Right lung (tissue), 5 donors: ENCODE measurements around the gene PMM2. TPM values are rescaled to one million over a fixed set of nuclear protein-coding genes. Genes with fewer than 3 reads are reported as not detected.
"Not testable (repeated sequence)": the region's sequence is repeated elsewhere in the genome, so short reads cannot be mapped to it uniquely, and the experiment has no call there.

ENCODE experiments used
- DNase-seq, 2 donors: peaks; one replicate each; pipeline ENCODE4 v3.0.0-alpha.2; 2013
- polyA plus RNA-seq, 5 donors: library from polyadenylated mRNA; unstranded; fragments of 120-200 nt; gene quantifications; one replicate each; pipeline versions ENCODE4 v1.2.1 to v1.2.3, GENCODE V29; 2013; ENCODE audit warnings: inconsistent platforms in 1 of 5, low replicate concordance in 1 of 5; ENCODE audit not compliant: insufficient read length in 5 of 5, insufficient read depth in 1 of 5

Gene PMM2
- polyA plus RNA-seq, 5 donors = 19.9 to 24.6 (median 22.6) TPM

DNA sequence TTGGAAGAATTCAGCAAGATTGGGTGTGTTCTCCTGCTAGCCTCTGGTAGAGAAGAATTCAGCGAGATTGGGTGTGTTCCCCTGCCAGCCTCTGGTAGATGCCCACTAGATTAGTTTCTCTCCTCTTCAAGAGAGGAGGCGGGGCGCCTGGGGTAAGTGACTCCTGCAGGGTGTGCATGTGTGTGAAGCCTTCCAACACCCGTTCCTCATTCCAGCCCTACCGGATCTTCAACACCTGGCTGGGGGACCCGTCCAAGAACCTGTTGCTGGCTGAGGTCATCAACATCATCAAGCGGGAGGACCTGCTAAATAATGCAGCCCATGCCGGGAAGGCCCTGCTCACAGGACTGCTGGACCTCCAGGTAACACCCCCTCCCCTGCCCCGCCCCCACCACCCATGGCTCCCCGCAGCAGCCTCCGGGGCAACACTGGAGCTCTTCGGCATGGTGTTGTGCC is 21.5 kb upstream of the PMM2 start:
- DNase-seq = no peak

- no peak for DNase-seq
Observed at GRCh38 chr16:8777217-8777616, 20.4 kb upstream of the PMM2 start.

DNA sequence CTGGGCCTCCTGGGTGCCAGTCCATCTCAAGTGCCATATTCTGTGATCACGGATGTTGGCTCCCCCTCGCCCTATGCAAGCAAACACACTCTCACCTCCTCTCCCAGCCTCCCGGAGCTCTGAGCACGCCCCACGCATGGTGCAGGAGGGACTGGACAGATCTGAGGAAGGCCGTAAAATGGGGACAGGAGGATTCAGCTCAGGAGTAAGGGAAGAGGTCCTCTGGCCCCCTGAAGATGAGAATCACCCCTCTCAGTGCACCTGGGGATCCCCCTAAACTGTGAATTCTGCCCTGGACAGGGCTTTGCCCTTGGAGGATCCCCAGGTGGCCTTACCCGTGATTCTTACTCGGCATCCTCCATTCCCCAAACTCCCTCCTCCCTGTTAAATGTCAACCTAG is 15.8 kb upstream of the PMM2 start:
- no peak for DNase-seq

DNA sequence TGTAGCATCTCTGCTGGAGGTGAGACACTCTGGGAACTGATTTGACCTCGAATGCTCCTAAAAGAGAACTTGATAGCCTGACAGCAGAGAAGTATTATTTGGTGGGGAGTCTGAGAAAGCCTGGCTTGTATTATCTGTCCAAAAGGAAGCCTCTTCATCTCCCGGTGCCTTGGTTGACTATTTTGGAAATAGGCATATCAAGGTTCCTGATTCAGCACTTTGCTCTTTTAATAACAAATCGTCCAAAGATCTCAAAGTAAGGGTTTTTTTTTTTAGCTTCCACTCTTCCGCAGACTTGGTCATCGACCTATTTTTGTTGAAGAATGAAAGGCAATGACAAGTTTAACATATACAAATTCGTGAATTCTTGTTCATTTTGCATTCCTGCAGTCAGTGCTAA is 15.0 kb upstream of the PMM2 start:
- DNase-seq = no peak

DNA sequence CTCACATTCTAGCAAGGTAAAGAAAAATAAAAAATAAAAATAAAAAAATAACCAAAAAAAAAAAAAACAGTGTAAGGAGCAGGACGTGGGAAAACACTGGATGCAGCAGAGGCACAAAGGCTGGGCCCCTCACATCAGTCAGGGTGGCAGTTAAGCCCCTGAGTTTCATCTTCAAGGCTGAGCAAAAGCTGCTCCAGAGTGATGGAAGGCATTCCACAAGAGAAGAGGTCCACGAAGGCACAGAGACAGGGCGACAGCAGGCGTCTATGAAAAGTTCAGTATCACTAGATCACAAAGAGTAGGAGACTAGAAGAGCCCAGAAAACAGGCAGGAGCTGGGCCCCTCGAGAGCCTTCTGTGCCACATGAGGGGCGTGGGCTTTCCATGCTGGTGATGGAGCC is 12.2 kb upstream of the PMM2 start:
- DNase-seq = no peak

DNA sequence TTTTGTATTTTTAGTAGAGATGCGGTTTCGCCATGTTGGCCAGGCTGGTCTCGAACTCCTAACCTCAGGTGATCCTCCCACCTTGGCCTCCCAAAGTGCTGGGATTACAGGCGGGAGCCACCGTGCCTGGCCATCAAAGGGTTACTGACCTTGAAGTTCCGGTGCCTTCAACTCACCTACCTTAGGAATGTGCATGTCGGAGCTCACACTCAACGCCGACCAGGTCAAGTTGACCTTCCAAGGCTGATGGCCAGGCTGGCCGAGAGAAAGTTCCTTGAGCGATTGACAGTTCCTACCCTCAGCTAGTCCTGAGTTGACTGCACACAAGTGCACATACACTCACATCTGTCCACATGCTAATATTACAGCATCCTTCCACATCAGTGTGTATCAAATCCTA is 11.3 kb upstream of the PMM2 start:
- DNase-seq = not testable (repeated sequence)

DNA sequence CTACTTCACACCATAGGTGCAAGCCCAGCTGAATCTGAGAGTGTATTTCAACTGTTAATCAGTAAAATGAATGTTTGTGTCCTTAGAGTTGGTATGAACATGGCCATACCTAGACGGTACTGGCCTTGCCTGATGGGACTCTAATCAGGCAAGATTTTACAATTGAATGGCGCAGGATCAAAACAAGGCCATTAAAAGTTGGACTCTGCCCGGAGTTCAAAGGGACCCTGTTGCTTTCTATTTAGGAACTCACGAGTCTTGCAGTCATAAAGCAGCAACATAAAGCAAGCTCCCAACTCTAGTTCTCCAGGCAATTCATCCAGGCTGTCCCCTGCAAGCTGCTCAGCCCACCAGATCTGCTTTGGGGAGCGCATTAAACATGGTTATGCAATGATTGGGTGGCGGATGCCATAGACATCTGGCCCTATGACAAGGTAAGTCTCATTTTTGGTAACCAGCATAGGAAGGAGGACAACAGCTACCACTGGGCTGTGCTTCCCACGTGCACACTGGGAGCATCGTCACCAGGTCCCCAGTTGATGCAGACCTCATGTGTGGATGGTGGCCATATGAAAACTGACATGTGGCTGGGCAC is 9.0 kb upstream of the PMM2 start:
- no peak for DNase-seq

DNA sequence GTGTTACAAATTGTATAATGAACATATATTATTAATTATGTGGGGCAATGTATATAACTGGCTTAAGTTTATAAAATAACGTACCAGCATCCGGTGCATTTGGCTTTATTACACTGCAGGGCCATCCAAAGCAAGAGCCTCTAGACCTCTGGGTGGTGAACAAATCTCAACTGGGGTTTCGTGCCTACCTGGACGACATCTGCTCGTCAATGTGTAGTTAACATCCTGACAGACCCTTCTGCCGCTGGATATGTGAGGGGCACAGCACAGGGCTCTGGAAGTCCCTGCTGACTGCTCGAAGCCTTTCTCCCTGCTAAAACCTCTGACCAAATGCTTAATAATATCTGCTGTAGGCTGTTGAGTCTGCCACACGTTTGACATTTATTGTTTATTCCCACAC is 2.5 kb upstream of the PMM2 start:
- no peak for DNase-seq

- DNase-seq = no peak
Observed at GRCh38 chr16:8795818-8796217, 1.8 kb upstream of the PMM2 start.

- no peak for DNase-seq
Observed at GRCh38 chr16:8796469-8797363, 923 bp upstream of the PMM2 start.

DNA sequence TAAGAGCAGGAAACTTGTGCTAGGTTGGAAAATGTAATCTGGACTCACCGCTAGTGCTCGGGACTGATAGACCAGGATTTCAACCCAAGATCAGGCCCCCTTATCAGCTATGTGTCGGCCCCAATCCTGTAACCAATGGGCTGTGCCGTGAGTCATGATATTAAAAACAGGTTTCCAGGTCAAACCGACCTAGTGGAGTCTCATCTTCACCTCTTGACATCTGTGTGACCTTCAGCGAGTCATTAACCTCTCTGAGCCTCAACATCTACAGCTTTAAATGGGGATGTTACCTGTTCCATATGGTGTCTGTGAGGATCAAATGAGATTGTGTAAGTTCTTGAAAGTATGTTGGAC is 512 bp downstream of the PMM2 start:
- DNase-seq = no peak

DNA sequence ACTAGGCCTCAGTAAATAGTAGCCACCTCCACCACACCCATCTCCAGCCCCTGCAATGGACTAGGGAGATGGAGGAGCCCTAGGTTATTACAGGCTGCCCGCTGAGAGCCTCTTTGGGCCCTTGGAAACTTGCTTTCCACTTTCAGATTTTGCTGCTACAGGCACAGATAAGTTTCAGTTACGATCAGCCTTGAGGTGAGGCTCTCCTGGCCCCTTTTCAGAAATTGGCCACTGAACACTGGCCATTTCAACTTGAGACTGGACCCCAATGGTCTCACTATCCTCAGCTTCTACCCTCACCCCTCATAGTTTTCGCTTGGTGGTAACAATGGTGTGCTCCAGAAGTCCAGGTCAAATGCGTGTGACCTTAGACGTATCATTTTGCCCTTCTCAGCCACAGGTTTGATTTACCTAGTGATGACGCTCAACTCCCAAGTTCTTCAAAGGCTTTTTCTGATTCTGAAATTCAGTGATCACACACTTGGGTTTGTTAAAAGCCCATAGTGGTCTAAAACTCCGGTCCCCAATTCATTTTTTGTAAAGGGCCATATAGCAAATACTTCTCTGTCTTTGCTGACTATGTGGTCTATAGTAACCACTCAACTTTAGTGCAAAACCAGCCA is 1.0 kb downstream of the PMM2 start:
- no peak for DNase-seq

GRCh38 chr16:8801701-8802100 is 4.1 kb downstream of the PMM2 start:
- no peak for DNase-seq

- DNase-seq = not testable (repeated sequence)
Observed at GRCh38 chr16:8803733-8804132, 6.1 kb downstream of the PMM2 start.

- no peak for DNase-seq
Observed at GRCh38 chr16:8804313-8804712, 6.7 kb downstream of the PMM2 start.

DNA sequence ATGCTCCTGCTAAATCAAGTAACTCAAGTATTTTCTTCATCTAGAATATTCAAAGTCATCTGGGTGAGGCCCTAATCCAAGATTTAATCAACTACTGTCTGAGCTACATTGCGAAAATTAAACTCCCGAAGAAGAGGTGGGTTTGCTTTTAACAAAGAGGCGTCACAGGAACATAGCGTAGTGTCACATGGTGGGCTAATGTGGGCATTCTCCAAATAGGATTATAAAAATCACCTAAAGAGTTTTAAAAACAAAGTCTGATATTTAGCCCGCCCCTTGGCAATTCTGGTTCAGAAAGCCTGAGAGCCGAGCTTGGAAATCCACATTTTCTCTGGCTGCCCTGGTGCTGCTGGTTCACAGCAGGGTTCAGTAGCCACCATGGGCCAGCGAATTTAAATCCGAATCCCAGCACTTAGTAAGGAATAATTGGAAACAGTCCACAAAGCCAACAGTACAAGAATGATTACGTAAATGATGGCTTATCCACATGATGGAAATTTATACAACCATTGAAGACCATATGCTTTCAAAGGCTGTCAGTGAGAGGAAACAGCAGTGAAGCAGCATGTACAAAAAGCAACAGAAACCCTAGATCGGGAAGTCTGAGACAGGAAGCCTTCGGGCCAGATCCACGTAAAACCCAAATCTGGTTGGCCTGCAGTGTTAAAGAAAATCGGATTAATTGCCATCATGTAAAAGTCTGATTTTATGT is 8.8 kb downstream of the PMM2 start:
- DNase-seq = no peak

- DNase-seq = no peak
Observed at GRCh38 chr16:8807189-8807588, 9.6 kb downstream of the PMM2 start.

- DNase-seq = no peak
Observed at GRCh38 chr16:8808009-8808408, 10.4 kb downstream of the PMM2 start.

- DNase-seq = no peak
Observed at GRCh38 chr16:8808613-8809353, 11.1 kb downstream of the PMM2 start.

DNA sequence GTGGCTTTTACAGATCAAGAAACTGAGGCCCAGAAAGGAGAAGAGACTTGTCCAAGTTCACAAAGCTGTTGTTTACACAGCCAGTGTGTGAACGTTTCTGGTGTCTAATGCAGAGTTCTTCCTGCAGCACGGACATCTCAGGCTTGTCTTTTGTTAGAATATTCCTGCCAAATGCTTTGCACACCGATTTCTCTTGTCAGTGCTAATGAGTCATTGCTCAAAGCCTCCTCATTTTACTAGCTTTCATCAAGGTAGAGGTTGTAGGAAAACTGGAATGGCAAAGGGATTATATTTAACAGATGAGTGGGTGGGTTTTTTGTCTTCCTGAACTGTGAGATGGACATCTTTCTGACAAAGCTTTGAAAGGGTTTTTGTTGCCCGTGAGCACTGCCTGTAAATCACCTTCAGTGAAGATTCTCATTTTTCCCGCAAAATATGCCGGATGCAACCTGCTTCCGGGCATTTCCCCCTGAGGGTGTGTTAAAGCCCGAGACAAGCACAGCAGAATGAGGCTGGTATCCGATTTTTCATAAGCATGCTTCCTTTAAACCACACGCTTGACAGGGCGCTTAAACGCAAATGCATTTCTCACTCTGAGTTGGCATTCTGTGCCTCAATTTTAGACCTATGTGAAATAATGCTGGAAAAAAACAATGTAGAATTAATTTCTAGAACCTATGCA is 14.7 kb downstream of the PMM2 start:
- no peak for DNase-seq
